ENCODE data around the gene NKAIN2. TPM values are rescaled to one million over a fixed set of nuclear protein-coding genes. Genes with fewer than 3 reads are reported as not detected.
A peak's percentile ranks its signal among the peaks of the same experiment; 100 is the strongest.

The NKAIN2 gene
- total RNA-seq, 1 experiment from 2014 or later, result 2.7 TPM

DNA sequence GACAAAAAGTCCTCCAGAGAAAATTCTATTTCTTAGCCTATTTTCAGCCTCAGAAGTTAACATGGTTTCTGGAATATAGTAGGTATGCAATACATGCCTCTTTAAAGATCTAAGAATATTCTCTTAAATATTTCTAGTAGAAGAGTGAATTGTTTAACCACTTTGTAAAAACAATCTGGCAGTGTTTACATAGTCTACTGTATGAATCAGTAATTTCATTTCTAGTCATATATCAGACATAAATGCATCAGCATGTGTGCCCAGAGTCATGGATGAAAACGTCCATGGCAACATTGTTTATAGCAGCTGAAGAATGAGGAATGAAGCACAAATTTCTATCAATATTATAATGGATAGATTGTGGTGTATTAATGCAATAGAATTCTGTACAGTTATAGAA, 124.9 kb downstream of the NKAIN2 start:
- POLR2A ChIA-PET, result no interaction called here
- TF ChIP-seq, protein P1, sequence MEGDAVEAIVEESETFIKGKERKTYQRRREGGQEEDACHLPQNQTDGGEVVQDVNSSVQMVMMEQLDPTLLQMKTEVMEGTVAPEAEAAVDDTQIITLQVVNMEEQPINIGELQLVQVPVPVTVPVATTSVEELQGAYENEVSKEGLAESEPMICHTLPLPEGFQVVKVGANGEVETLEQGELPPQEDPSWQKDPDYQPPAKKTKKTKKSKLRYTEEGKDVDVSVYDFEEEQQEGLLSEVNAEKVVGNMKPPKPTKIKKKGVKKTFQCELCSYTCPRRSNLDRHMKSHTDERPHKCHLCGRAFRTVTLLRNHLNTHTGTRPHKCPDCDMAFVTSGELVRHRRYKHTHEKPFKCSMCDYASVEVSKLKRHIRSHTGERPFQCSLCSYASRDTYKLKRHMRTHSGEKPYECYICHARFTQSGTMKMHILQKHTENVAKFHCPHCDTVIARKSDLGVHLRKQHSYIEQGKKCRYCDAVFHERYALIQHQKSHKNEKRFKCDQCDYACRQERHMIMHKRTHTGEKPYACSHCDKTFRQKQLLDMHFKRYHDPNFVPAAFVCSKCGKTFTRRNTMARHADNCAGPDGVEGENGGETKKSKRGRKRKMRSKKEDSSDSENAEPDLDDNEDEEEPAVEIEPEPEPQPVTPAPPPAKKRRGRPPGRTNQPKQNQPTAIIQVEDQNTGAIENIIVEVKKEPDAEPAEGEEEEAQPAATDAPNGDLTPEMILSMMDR (IDR thresholded peaks at IDR 0.05; ENCODE audit: unreplicated experiment), result no peak
- no peaks in the 10 kb centered on the region for H3K9me3 Mint-ChIP-seq (ENCODE audit: unreplicated experiment)

GRCh38 chr6:123931928-123932327, 128.3 kb downstream of the NKAIN2 start:
- Mint-ChIP-seq H3K9me3 (ENCODE audit: unreplicated experiment) (no peaks in the 10 kb centered on the region), H3K4me3 (ENCODE audit: unreplicated experiment) (no peak overlapping the region), H3K4me1 (ENCODE audit: insufficient read depth, unreplicated experiment) (no peaks in the 10 kb centered on the region), H3K27ac (ENCODE audit: low read depth, unreplicated experiment) (no peak overlapping the region), H3K36me3 (ENCODE audit: insufficient read depth, unreplicated experiment) (no peaks in the 10 kb centered on the region), H3K27me3 (ENCODE audit: insufficient read depth, unreplicated experiment) (no peaks in the 10 kb centered on the region)
- no peak for DNase-seq (ENCODE audit: unreplicated experiment)
- ChIA-PET CTCF (no interaction called here), POLR2A (no interaction called here)
- TF ChIP-seq, protein P1 (IDR thresholded peaks at IDR 0.05; ENCODE audit: unreplicated experiment), result no peak
- no TSS peak for BruUV-seq (replicated peaks)
- intact Hi-C loops (cut with micrococcal nuclease), result no loop called here

More for the DNA sequence above, 124.9 kb downstream of the NKAIN2 start:
- Mint-ChIP-seq H3K27ac (ENCODE audit: low read depth, unreplicated experiment) (no peak overlapping the region), H3K36me3 (ENCODE audit: insufficient read depth, unreplicated experiment) (peaks cover 7% of the 10 kb centered on the region), H3K4me3 (ENCODE audit: unreplicated experiment) (no peak overlapping the region), H3K27me3 (ENCODE audit: insufficient read depth, unreplicated experiment) (no peaks in the 10 kb centered on the region), H3K4me1 (ENCODE audit: insufficient read depth, unreplicated experiment) (peaks cover 21% of the 10 kb centered on the region)
- CTCF ChIA-PET, result interaction anchor here (0.6 kb wide), 1 partner anchor 24 kb away, joined by 3 read pairs; no protein-coding TSS in a partner anchor
- BruUV-seq (replicated peaks), result no TSS peak
- intact Hi-C loops (cut with micrococcal nuclease), result loop anchor here (10.0 kb wide), 1 partner anchor 306 kb away; no protein-coding TSS in a partner anchor
- no peak for DNase-seq (ENCODE audit: unreplicated experiment)

DNA sequence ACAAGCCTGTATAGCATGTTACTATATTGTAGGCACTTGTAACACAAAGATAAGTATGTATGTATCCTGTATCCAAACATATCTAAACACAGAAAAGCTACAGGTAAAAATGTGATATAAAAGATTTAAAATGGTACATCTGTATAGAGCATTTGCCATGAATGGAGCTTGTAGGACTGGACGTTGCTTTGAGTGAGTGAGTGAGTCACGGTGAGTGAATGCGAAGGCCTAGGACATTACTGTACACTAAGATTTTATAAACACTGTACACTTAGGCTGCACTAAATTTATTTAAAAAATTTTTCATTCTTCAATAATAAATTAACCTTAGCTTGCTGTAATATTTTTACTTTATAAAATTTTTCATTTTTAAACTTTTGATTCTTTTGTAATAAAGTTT, 136.9 kb downstream of the NKAIN2 start:
- H3K4me3 Mint-ChIP-seq (ENCODE audit: unreplicated experiment), result no peak overlapping the region
- TF ChIP-seq, protein P1 (IDR thresholded peaks at IDR 0.05; ENCODE audit: unreplicated experiment), result no peak
- DNase-seq (ENCODE audit: unreplicated experiment), result peak; percentile 11
- H3K27ac Mint-ChIP-seq (ENCODE audit: low read depth, unreplicated experiment), result no peak overlapping the region
- H3K36me3 Mint-ChIP-seq (ENCODE audit: insufficient read depth, unreplicated experiment), result no peaks in the 10 kb centered on the region
- no peaks in the 10 kb centered on the region for H3K27me3 Mint-ChIP-seq (ENCODE audit: insufficient read depth, unreplicated experiment)
- ChIA-PET POLR2A (no interaction called here), CTCF (interaction anchor here (0.6 kb wide), 1 partner anchor 18 kb away, joined by 4 read pairs; no protein-coding TSS in a partner anchor)
- no peaks in the 10 kb centered on the region for H3K9me3 Mint-ChIP-seq (ENCODE audit: unreplicated experiment)
- intact Hi-C loops (cut with micrococcal nuclease), result no loop called here
- no TSS peak for BruUV-seq (replicated peaks)
- no peaks in the 10 kb centered on the region for H3K4me1 Mint-ChIP-seq (ENCODE audit: insufficient read depth, unreplicated experiment)

- Mint-ChIP-seq H3K36me3 (ENCODE audit: insufficient read depth, unreplicated experiment) (no peaks in the 10 kb centered on the region), H3K27me3 (ENCODE audit: insufficient read depth, unreplicated experiment) (no peaks in the 10 kb centered on the region), H3K4me1 (ENCODE audit: insufficient read depth, unreplicated experiment) (no peaks in the 10 kb centered on the region), H3K9me3 (ENCODE audit: unreplicated experiment) (no peaks in the 10 kb centered on the region), H3K27ac (ENCODE audit: low read depth, unreplicated experiment) (no peak overlapping the region), H3K4me3 (ENCODE audit: unreplicated experiment) (no peak overlapping the region)
- intact Hi-C loops (cut with micrococcal nuclease), result no loop called here
- CTCF ChIA-PET, result interaction anchor here (0.6 to 1.0 kb wide), 2 partner anchors 34 to 94 kb away, joined by 3 read pairs; no protein-coding TSS in a partner anchor
- POLR2A ChIA-PET, result no interaction called here
- BruUV-seq (replicated peaks), result no TSS peak
- TF ChIP-seq, protein P1 (IDR thresholded peaks at IDR 0.05; ENCODE audit: unreplicated experiment), result no peak
- DNase-seq (ENCODE audit: unreplicated experiment), result no peak
Observed at GRCh38 chr6:123941855-123942254, 138.2 kb downstream of the NKAIN2 start.
